WTC11 (cell line): ENCODE measurements around the gene PAMR1.

Source experiments
- ATF3 ChIP-seq: sonication (generic); formaldehyde crosslinking; conservative IDR thresholded peaks from 2 replicates; pipeline ENCODE4 v1.8.1; 2022; ENCODE audit warnings: mild to moderate bottlenecking, missing genetic modification reagents
- CREM ChIP-seq: sonication (generic); formaldehyde crosslinking; IDR thresholded peaks from 2 replicates; pipeline ENCODE4 v1.8.1; 2022; ENCODE audit warnings: mild to moderate bottlenecking, missing genetic modification reagents, moderate library complexity
- CTCF ChIP-seq: fragments of 200-600 bp; IDR thresholded peaks from 2 replicates; pipeline ENCODE4 v1.8.0; 2022; ENCODE audit warnings: antibody characterized with exemption
- ETV6 ChIP-seq: sonication (generic); formaldehyde crosslinking; IDR thresholded peaks from 2 replicates; pipeline ENCODE4 v1.8.1; 2022; ENCODE audit warnings: mild to moderate bottlenecking, missing genetic modification reagents
- MAX ChIP-seq: sonication (generic); formaldehyde crosslinking; IDR thresholded peaks from 2 replicates; pipeline ENCODE4 v1.8.0; 2022; ENCODE audit warnings: mild to moderate bottlenecking, missing genetic modification reagents
- NFYB ChIP-seq: sonication (generic); formaldehyde crosslinking; conservative IDR thresholded peaks from 2 replicates; pipeline ENCODE4 v1.8.0; 2022; ENCODE audit warnings: low read depth, missing genetic modification reagents
- ZBTB21 ChIP-seq: sonication (generic); formaldehyde crosslinking; IDR thresholded peaks from 2 replicates; pipeline ENCODE4 v1.8.1; 2023; ENCODE audit warnings: mild to moderate bottlenecking, missing genetic modification reagents, borderline replicate concordance

- TF ChIP-seq CTCF, result no peak
- no peak for TF ChIP-seq ETV6 (CRISPR knock-in tag)
- TF ChIP-seq NFYB, result no peak
- TF ChIP-seq CREM (CRISPR knock-in tag), result no peak
- no peak for TF ChIP-seq MAX (CRISPR knock-in tag)
- TF ChIP-seq ZBTB21 (CRISPR knock-in tag), result no peak
- TF ChIP-seq ATF3 (CRISPR knock-in tag), result no peak
These were observed 113.1 kb downstream of the PAMR1 start for GRCh38 chr11:35412285-35412684.
